GM19239 (cell line): ENCODE results near the gene KIAA1549.
"Not testable (repeated sequence)": the region's sequence is repeated elsewhere in the genome, so short reads cannot be mapped to it uniquely, and the experiment has no call there.

Source experiments
- DNase-seq: peaks from one replicate; pipeline ENCODE4 v3.0.0; 2011; ENCODE audit warnings: low spot score; ENCODE audit not compliant: insufficient read length
- FAIRE-seq: peaks from 2 replicates; lab custom pipeline; 2011; peaks lifted over from hg19 to GRCh38; lab: Jason Lieb, UNC

The KIAA1549 gene

DNA sequence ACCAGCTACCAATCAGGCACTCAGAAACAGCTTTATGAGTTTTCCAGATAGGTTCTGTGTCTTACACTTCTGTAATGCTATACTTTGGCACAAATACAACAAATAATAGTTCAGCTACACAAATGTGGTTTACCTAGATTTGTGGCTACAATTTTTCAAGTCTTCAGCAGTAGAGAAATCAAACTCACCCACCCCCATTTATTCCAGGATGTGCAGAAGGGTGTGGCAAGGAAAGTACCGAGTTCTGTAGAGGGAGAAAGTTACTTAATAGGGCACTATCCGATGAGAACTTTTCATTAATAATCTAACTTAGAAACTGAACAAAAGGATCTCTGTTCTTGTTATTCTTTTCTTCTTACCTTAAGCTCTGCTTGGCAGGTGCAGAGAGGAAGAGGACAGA, 152.9 kb downstream of the KIAA1549 start:
- FAIRE-seq (no peak), DNase-seq (no peak)

GRCh38 chr7:138825049-138825721, 156.0 kb downstream of the KIAA1549 start:
- FAIRE-seq, result no peak
- no peak for DNase-seq

DNA sequence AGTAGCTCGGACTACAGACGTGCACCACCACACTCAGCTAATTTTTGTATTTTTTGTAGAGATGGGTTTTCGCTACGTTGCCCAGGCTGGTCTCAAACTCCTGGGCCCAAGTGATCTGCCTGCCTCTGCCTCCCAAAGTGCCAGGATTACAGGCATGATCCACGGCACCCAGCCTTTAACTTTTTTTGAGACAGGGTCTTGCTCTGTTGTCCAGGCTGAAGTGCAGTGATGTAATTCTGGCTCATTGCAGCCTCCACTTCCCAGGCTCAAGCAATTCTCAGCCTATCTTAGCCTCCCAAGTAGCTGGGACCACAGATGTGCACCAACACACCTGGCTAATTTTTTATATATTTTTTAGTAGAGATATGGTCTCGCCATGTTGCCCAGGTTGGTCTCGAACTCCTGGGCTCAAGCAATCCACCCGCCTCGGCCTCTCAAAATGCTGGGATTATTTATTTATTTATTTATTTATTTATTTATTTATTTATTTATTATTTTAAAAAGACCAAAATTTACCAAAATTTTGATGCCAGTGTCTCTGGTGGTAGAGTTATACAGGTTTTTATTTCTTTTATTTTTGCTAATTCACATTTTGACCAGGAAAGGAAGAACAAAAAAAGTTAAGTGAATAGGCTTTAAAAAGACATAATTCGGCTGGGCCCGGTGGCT, 158.2 kb downstream of the KIAA1549 start:
- FAIRE-seq (no peak), DNase-seq (no peak)

- FAIRE-seq, result no peak
- DNase-seq, result no peak
These were observed 159.3 kb downstream of the KIAA1549 start for GRCh38 chr7:138821912-138822311.

DNA sequence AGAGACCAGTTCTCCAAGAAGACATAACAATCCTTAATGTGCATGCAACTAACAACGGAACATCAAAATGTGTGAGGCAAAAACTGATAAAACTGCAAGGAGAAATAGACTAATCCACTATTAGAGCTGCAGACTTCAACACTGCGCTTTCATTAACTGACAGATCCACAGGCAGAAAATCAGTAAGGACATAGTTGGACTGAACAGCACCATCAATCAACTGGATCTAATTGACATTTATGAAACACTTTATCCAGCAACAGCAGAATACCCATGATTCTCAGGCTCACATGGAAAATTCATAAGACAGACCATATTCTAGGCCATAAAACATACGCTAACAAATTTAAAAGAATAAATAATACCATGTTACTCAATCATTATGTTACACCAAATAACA, 161.6 kb downstream of the KIAA1549 start:
- FAIRE-seq (no peak), DNase-seq (no peak)

GRCh38 chr7:138816650-138817049, 164.5 kb downstream of the KIAA1549 start:
- no peak for FAIRE-seq
- no peak for DNase-seq

DNA sequence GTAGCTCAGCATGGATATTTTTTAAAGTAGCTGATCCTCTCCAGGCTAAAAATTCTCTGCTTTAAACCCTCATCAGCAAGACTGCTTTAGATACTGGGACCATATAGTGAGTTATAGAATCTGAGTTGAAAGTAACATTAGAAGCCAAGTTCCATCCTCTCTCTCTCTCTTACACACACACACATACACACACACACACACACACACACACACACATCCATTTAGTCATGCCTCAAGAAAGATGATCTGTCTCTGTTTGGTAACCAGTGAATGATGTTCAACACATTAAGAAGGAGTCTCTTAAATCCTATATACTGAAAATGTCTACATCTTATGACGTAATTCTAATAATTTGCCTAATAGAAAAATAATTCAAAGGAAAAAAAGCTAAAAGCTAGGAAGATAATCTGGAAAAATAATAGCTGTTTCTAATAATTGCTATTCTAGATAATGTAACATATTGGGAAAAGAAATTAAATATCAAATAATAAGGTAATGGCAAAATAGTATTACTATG, 166.3 kb downstream of the KIAA1549 start:
- FAIRE-seq, result no peak
- no peak for DNase-seq

GRCh38 chr7:138813945-138814344, 167.2 kb downstream of the KIAA1549 start:
- no peak for FAIRE-seq
- no peak for DNase-seq

DNA sequence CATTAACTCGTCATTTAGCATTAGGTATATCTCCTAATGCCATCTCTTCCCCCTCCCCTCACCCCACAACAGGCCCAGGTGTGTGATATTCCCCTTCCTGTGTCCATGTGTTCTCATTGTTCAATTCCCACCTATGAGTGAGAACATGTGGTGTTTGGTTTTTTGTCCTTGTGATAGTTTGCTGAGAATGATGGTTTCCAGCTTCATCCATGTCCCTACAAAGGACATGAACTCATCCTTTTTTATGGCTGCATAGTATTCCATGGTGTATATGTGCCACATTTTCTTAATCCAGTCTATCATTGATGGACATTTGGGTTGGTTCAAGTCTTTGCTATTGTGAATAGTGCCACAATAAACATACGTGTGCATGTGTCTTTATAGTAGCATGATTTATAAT, 169.9 kb downstream of the KIAA1549 start:
- not testable (repeated sequence) for DNase-seq, FAIRE-seq

DNA sequence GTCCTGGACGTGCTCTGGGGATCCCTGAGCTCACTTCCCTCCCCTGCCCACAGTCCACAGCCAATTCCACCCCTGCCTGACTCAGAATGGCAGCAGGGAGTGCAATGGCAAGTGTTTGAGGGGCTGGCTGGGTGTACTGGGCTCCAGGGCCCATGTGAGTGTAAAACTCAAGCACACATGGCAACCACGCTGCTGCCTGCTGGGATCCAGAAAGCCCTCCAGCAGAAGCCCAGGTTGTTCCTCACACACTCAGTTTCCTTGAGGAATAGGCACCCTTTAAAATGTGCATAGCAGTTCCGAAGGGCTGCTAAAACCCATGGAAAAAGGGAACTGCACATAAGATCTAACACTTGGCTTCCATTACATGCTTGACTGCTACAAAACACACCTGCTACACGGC, 171.8 kb downstream of the KIAA1549 start:
- DNase-seq, result no peak
- FAIRE-seq, result no peak

- DNase-seq (no peak), FAIRE-seq (no peak)
These were observed 176.6 kb downstream of the KIAA1549 start for GRCh38 chr7:138804618-138805017.

DNA sequence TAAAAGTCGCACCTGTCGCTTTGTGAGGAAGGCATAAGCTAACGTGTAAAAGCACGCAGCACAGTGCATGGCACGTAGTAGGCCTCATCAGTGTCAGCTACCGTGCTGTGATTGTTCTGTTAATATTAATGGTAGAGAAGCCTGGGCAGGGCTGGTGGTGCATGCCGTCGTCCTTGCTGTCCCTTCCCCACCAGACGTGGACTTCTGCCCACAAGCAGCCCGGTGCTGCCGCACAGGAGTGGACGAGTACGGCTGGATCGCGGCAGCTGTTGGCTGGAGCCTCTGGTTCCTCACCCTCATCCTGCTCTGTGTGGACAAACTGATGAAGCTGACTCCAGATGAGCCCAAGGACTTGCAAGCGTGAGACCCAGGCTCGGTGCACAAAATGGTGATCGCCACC, 178.5 kb downstream of the KIAA1549 start:
- FAIRE-seq (no peak), DNase-seq (no peak)

DNA sequence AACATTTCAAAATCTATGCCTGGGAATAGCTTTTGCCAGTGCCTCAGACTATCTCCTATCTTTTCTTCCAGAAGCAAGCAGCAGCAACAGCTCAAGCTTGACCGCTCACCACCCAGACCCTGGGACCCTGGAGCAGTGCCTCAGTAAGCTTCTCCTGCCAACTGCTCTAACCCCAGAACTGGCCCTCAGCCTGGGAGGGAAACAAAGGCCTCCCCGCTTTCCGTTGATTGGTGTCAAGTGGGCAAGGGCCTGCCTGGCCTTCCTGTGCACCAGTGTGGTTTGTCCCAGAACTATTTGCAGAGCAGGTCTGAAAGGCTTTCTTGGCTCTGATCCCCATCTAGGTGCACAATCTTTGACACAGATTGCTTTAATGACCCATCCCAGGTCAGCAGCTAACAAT, 179.9 kb downstream of the KIAA1549 start:
- FAIRE-seq (no peak), DNase-seq (no peak)

- FAIRE-seq (no peak), DNase-seq (no peak)
These were observed 181.7 kb downstream of the KIAA1549 start for GRCh38 chr7:138799336-138800000.

DNA sequence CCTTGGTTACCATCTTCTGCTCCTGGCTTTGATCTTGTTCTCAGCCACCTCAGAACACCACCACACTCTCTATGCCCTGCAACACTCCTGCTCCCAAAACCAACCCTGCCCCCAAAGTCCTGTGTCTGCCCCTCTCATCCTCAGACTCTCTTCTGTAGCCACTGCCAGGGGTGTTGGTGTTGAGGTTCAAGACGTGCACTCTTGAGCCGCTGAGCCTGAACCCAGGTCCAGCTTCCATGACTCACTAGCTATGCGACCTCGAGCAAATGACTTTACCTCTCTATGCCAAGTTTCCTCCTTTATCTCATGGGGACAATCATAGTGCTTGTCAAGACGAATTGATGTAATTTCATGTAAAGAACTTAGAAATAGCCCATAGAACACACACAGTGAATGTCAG, 182.4 kb downstream of the KIAA1549 start:
- FAIRE-seq, result no peak
- DNase-seq, result no peak

GRCh38 chr7:138797715-138798320, 183.4 kb downstream of the KIAA1549 start, which contains the start of the genes ATP6V0A4 and TMEM213:
Gene ATP6V0A4 (minus strand): TSS chr7:138798196. CDS start chr7:138771247, 26,949 bp downstream.
Gene TMEM213 (plus strand): TSS chr7:138797994. CDS start chr7:138798105, 111 bp downstream.
- DNase-seq, result no peak
- no peak for FAIRE-seq

DNA sequence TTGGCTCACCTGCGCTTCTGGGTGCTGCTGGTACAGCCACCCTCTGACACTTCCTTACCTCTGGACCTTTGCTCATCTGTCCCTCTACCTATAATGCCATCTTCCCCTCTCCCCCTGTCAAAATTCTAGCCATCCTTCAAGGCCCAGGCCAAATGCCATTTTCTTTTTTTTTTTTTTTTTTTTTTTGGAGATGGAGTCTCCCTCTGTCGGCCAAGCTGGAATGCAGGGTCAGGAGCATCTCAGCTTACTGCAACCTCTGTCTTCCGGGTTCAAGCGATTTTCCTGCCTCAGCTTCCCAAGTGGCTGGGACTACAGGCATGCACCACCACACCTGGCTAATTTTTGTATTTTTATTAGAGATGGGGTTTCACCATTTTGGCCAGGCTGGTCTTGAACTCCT, 184.1 kb downstream of the KIAA1549 start:
- not testable (repeated sequence) for FAIRE-seq, DNase-seq

DNA sequence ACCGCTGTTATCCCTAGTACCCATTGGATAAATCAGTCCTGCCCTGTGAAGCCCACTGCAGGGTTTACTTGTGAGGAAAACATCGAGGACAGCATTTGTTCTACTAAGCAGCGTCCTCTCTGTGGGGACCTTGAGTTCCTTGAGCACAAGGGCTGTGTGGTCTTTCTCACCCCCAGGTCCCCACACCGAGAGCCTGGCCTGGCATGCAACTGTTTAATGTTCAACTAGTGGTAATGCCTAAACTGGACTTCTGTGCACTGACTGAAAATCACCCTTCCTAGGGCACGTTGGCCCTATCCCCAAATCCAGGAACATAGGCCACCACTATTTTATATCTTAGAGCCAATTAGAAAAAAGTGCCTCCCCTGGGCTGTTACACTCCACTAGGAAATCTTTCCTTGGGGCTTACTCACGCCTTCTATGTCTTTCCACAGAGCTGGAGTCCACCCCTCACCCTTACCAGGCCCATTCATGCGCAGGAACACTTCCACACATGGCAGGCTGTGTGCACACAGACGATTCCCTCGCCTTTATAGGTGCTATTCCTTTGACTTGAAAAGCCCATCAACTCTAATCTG, 185.1 kb downstream of the KIAA1549 start:
- FAIRE-seq, result no peak
- DNase-seq, result no peak

GRCh38 chr7:138785587-138786437, 195.4 kb downstream of the KIAA1549 start:
- DNase-seq, result no peak
- no peak for FAIRE-seq
